GM23338 (cell line): ENCODE results near the gene PSMD3. TPM values are rescaled to one million over a fixed set of nuclear protein-coding genes. Genes with fewer than 3 reads are reported as not detected.

Source experiments
- ATAC-seq: fragments of 200-7000 bp; cut with Tn5 transposase; 3 replicates; pipeline ENCODE4 v1.9.1; 2020
- DNase-seq: peaks from one replicate; pipeline ENCODE4 v3.0.0-alpha.2; 2015; ENCODE audit warnings: low spot score
- H2AFZ ChIP-seq: fragments of 200-600 bp; sonication (generic); 2 replicates; pipeline ENCODE4 v1.8.0; 2016; ENCODE audit warnings: antibody characterized with exemption, mild to moderate bottlenecking, moderate library complexity
- H3F3A ChIP-seq: fragments of 200-600 bp; sonication (generic); replicated peaks from 2 replicates; pipeline ENCODE4 v1.8.0; 2017; ENCODE audit warnings: antibody characterized with exemption, mixed run types, low read depth
- H3K27ac ChIP-seq: fragments of 200-600 bp; sonication (generic); 2 replicates; pipeline ENCODE4 v1.6.1; 2016; ENCODE audit warnings: low read depth
- H3K27me3 ChIP-seq: fragments of 200-600 bp; sonication (generic); 2 replicates; pipeline ENCODE4 v1.8.0; 2016; ENCODE audit warnings: mild to moderate bottlenecking, mixed run types, moderate library complexity; ENCODE audit not compliant: insufficient read depth
- H3K36me3 ChIP-seq: fragments of 200-600 bp; sonication (generic); 2 replicates; pipeline ENCODE4 v1.8.0; 2016; ENCODE audit warnings: mild to moderate bottlenecking; ENCODE audit not compliant: insufficient read depth
- H3K4me1 ChIP-seq: fragments of 200-600 bp; sonication (generic); 2 replicates; pipeline ENCODE4 v1.8.0; 2016; ENCODE audit warnings: mild to moderate bottlenecking, moderate library complexity; ENCODE audit not compliant: insufficient read depth
- H3K4me2 ChIP-seq: fragments of 200-600 bp; sonication (generic); 2 replicates; pipeline ENCODE4 v1.7.1; 2017; ENCODE audit warnings: mixed run types
- H3K4me3 ChIP-seq: fragments of 200-600 bp; sonication (generic); 2 replicates; pipeline ENCODE4 v1.6.1; 2016; ENCODE audit warnings: mixed run types
- H3K79me2 ChIP-seq: fragments of 200-600 bp; sonication (generic); replicated peaks from 2 replicates; pipeline ENCODE4 v1.8.0; 2017; ENCODE audit warnings: mild to moderate bottlenecking; ENCODE audit not compliant: insufficient read depth
- H3K9me2 ChIP-seq: fragments of 200-600 bp; sonication (generic); 2 replicates; pipeline ENCODE4 v1.8.0; 2017; ENCODE audit not compliant: insufficient read depth
- H4K20me1 ChIP-seq: fragments of 200-600 bp; sonication (generic); replicated peaks from 2 replicates; pipeline ENCODE4 v1.8.0; 2017; ENCODE audit warnings: mild to moderate bottlenecking; ENCODE audit not compliant: insufficient read depth
- H3K27ac Mint-ChIP-seq: 2 replicates; pipeline ENCODE4 v1.8.0; 2020; ENCODE audit warnings: inconsistent platforms, mild to moderate bottlenecking, moderate library complexity, mixed read lengths
- H3K27me3 Mint-ChIP-seq: 3 replicates; pipeline ENCODE4 v1.8.0; 2022; ENCODE audit warnings: low read depth, mild to moderate bottlenecking, moderate library complexity, mixed read lengths, inconsistent platforms; ENCODE audit not compliant: insufficient read depth, poor library complexity
- H3K36me3 Mint-ChIP-seq: 3 replicates; pipeline ENCODE4 v1.8.0; 2021; ENCODE audit warnings: low read depth, mild to moderate bottlenecking, inconsistent platforms, moderate library complexity, mixed read lengths
- H3K4me1 Mint-ChIP-seq: 3 replicates; pipeline ENCODE4 v1.8.0; 2020; ENCODE audit warnings: mild to moderate bottlenecking, inconsistent platforms, mixed read lengths
- H3K4me3 Mint-ChIP-seq: 3 replicates; pipeline ENCODE4 v1.8.0; 2021; ENCODE audit warnings: moderate library complexity, mild to moderate bottlenecking, inconsistent platforms, mixed read lengths
- H3K9me3 Mint-ChIP-seq: 3 replicates; pipeline ENCODE4 v1.8.0; 2020; ENCODE audit warnings: moderate library complexity, mild to moderate bottlenecking, inconsistent platforms, mixed read lengths
- CREB1 ChIP-seq: fragments of 250-450 bp; sonication (Bioruptor Pico); IDR thresholded peaks from 2 replicates; pipeline ENCODE4 v1.5.0; 2020; ENCODE audit warnings: low read depth, mild to moderate bottlenecking, moderate library complexity
- CTCF ChIP-seq, 2 experiments: fragments of 200-600 bp in 1 of 2; sonication (generic) in 1 of 2; conservative IDR thresholded peaks; 2 replicates each; pipeline versions ENCODE4 v1.5.1 to v1.6.1; 2016 to 2017; ENCODE audit warnings: antibody characterized with exemption in 2 of 2, low read depth in 2 of 2, mild to moderate bottlenecking in 2 of 2, moderate library complexity in 1 of 2
- ETS1 ChIP-seq: IDR thresholded peaks from 2 replicates; pipeline ENCODE4 v1.6.1; 2016; ENCODE audit warnings: antibody characterized with exemption
- EZH2 ChIP-seq: fragments of 200-600 bp; sonication (generic); IDR thresholded peaks from one replicate; pipeline ENCODE4 v1.8.0; 2017; ENCODE audit warnings: antibody characterized with exemption, mild to moderate bottlenecking, low read depth; ENCODE audit not compliant: unreplicated experiment
- EZH2phosphoT487 ChIP-seq: fragments of 200-600 bp; sonication (generic); IDR thresholded peaks from one replicate; pipeline ENCODE4 v1.8.1; 2018; ENCODE audit warnings: antibody characterized with exemption; ENCODE audit not compliant: unreplicated experiment
- JUNB ChIP-seq: IDR thresholded peaks from one replicate; pipeline ENCODE4 v1.6.1; 2016; ENCODE audit warnings: antibody characterized with exemption; ENCODE audit not compliant: unreplicated experiment
- NANOG ChIP-seq: IDR thresholded peaks from 2 replicates; pipeline ENCODE4 v1.6.1; 2016; ENCODE audit warnings: antibody characterized with exemption, borderline replicate concordance
- POLR2AphosphoS5 ChIP-seq: IDR thresholded peaks from 2 replicates; pipeline ENCODE4 v1.6.1; 2016; ENCODE audit warnings: antibody characterized with exemption, low read depth
- REST ChIP-seq: IDR thresholded peaks from one replicate; pipeline ENCODE4 v1.6.1; 2018; ENCODE audit warnings: antibody characterized with exemption; ENCODE audit not compliant: unreplicated experiment
- STAT1 ChIP-seq: IDR thresholded peaks from one replicate; pipeline ENCODE4 v1.6.1; 2016; ENCODE audit warnings: antibody characterized with exemption; ENCODE audit not compliant: unreplicated experiment
- ZNF114 ChIP-seq: fragments of 250-450 bp; sonication (Bioruptor Pico); IDR thresholded peaks from 2 replicates; pipeline ENCODE4 v1.5.0; 2020; ENCODE audit warnings: mild to moderate bottlenecking, moderate library complexity
- ZNF331 ChIP-seq: fragments of 250-450 bp; sonication (Bioruptor Pico); IDR thresholded peaks from 2 replicates; pipeline ENCODE4 v1.5.0; 2020; ENCODE audit warnings: low read depth, mild to moderate bottlenecking, moderate library complexity
- ZNF462 ChIP-seq: fragments of 250-450 bp; sonication (Bioruptor Pico); IDR thresholded peaks from 2 replicates; pipeline ENCODE4 v1.5.0; 2020; ENCODE audit warnings: mild to moderate bottlenecking, moderate library complexity
- polyA plus RNA-seq: library from polyadenylated mRNA; unstranded; fragments of >200 nt; fragmentation: Nextera tagmentation; extraction: Ambion mirVana; gene quantifications from 2 replicates; pipeline ENCODE4 v1.2.1, GENCODE V29; 2016
- total RNA-seq: library from RNA; depleted of rRNA; stranded (reverse); fragments of >200 nt; shearing (Covaris generic); gene quantifications from 2 replicates; pipeline ENCODE4 v1.2.3, GENCODE V29; 2014

The PSMD3 gene
- total and polyA plus RNA-seq, 2 experiments from 2014 or later = 112 to 217 TPM

- H3K27me3 ChIP-seq = no peaks in the 10 kb centered on the region
- H3K79me2 ChIP-seq = no peaks in the 10 kb centered on the region
- no peaks in the 10 kb centered on the region for H4K20me1 ChIP-seq
- no peak overlapping the region for H3K27ac Mint-ChIP-seq
- peaks cover 28% of the 10 kb centered on the region for H3K36me3 Mint-ChIP-seq
- no peak overlapping the region for H2AFZ ChIP-seq
- peaks cover 28% of the 10 kb centered on the region for H3K4me1 ChIP-seq
- no peak overlapping the region for H3K27ac ChIP-seq
- H3K4me1 Mint-ChIP-seq = peaks cover 42% of the 10 kb centered on the region
- H3K36me3 ChIP-seq = peaks cover 3% of the 10 kb centered on the region; the same call in 1 of the 2 replicates
- peak overlapping the region; percentile 45; the same call in 1 of the 3 replicates for H3K4me3 Mint-ChIP-seq
- TF ChIP-seq POLR2AphosphoS5 (no peak), CREB1 (no peak), JUNB (no peak), ZNF331 (CRISPR knock-in tag) (no peak), CTCF (conservative IDR thresholded peaks at IDR 0.05; ENCODE audit: low read depth in 2 of 2) (no peak), ZNF114 (CRISPR knock-in tag) (no peak), EZH2phosphoT487 (no peak), REST (no peak), STAT1 (no peak), EZH2 (no peak), NANOG (no peak), ZNF462 (CRISPR knock-in tag) (no peak), ETS1 (no peak)
- no peak for ATAC-seq
- no peaks in the 10 kb centered on the region for H3K9me2 ChIP-seq
- DNase-seq = no peak
- H3K4me3 ChIP-seq = no peak overlapping the region
- H3K9me3 Mint-ChIP-seq = no peaks in the 10 kb centered on the region
- H3F3A ChIP-seq = peaks cover 4% of the 10 kb centered on the region; the same call in 1 of the 2 replicates
- peaks cover 32% of the 10 kb centered on the region for H3K27me3 Mint-ChIP-seq
- no peak overlapping the region for H3K4me2 ChIP-seq
Observed at GRCh38 chr17:40017422-40018080, 36.9 kb downstream of the PSMD3 start.
